ENCODE data around the gene PEX26. TPM values are rescaled to one million over a fixed set of nuclear protein-coding genes. Genes with fewer than 3 reads are reported as not detected.

Gene PEX26
- total RNA-seq, 1 donor from 2014 or later = 43.5 TPM

DNA sequence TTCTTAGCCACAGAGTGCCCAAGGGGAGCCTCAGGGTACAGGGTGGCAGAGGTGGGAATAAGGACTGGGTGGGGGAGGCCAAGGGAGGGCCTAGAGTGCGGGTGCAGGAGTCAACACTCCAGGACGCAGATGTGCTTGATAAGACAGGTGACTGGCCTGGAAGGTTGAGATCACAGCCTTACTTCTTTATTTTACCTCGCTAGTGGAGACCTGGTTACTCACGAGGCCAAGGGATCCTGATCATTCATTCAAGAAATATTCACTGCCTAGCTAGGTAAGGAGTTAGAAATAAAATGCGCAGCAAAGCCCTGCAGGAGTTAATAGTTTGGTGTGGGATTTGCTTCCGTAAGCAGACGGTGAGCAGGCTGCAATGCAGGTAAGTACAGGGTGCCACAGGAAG, 13.2 kb upstream of the PEX26 start:
- no peaks in the 10 kb centered on the region for H3K36me3 Mint-ChIP-seq (ENCODE audit: unreplicated experiment)
- no peaks in the 10 kb centered on the region for H3K27me3 Mint-ChIP-seq (ENCODE audit: unreplicated experiment)
- no peaks in the 10 kb centered on the region for H3K9me3 Mint-ChIP-seq (ENCODE audit: unreplicated experiment)
- H3K4me1 Mint-ChIP-seq (ENCODE audit: unreplicated experiment) = peaks cover 59% of the 10 kb centered on the region
- TF ChIP-seq, protein P1, sequence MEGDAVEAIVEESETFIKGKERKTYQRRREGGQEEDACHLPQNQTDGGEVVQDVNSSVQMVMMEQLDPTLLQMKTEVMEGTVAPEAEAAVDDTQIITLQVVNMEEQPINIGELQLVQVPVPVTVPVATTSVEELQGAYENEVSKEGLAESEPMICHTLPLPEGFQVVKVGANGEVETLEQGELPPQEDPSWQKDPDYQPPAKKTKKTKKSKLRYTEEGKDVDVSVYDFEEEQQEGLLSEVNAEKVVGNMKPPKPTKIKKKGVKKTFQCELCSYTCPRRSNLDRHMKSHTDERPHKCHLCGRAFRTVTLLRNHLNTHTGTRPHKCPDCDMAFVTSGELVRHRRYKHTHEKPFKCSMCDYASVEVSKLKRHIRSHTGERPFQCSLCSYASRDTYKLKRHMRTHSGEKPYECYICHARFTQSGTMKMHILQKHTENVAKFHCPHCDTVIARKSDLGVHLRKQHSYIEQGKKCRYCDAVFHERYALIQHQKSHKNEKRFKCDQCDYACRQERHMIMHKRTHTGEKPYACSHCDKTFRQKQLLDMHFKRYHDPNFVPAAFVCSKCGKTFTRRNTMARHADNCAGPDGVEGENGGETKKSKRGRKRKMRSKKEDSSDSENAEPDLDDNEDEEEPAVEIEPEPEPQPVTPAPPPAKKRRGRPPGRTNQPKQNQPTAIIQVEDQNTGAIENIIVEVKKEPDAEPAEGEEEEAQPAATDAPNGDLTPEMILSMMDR (IDR thresholded peaks at IDR 0.05) = no peak
- H3K27ac Mint-ChIP-seq (ENCODE audit: unreplicated experiment) = peak overlapping the region; percentile 13
- H3K4me3 Mint-ChIP-seq (ENCODE audit: unreplicated experiment) = no peak overlapping the region
- no peak for DNase-seq (ENCODE audit: extremely low spot score, unreplicated experiment)

- Mint-ChIP-seq H3K4me3 (ENCODE audit: unreplicated experiment) (no peak overlapping the region), H3K27ac (ENCODE audit: unreplicated experiment) (no peak overlapping the region), H3K27me3 (ENCODE audit: unreplicated experiment) (no peaks in the 10 kb centered on the region), H3K4me1 (ENCODE audit: unreplicated experiment) (peaks cover 59% of the 10 kb centered on the region), H3K9me3 (ENCODE audit: unreplicated experiment) (no peaks in the 10 kb centered on the region), H3K36me3 (ENCODE audit: unreplicated experiment) (no peaks in the 10 kb centered on the region)
- TF ChIP-seq, protein P1 (IDR thresholded peaks at IDR 0.05) = no peak
- DNase-seq (ENCODE audit: extremely low spot score, unreplicated experiment) = no peak
Measured at GRCh38 chr22:18065256-18065655, 12.5 kb upstream of the PEX26 start.

DNA sequence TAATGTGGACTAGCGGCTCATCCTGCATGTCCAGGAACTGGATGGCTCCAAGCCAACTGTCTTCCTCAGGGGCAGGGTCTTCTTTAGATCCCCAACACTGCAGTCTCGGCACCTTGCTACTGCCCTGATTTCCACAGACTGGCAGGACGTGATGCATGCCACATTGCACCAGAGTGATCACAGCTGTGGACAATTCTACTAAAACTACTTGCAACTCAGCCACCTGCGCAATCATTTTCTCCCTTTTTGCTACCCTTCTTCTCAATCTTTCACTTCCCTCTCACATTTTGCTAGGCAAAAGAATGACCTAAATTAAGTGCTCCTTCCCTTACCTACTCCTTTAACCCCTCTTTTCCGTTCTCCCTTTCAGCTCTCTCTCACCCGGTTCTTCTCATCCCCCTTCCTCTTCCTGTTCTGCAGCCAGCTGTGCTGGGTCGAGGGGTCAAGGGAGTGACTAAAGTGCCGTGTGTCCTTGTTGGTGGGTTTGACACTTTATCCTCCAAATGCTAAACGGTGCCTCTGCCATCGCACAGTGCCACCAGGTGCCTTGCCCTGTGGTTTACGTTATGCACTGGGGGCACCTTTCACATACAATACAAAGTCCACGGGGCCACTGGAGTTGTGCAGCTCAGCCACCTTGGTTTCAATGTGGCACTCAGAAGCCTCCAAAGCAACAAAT, 11.5 kb upstream of the PEX26 start:
- Mint-ChIP-seq H3K27ac (ENCODE audit: unreplicated experiment) (no peak overlapping the region), H3K27me3 (ENCODE audit: unreplicated experiment) (no peaks in the 10 kb centered on the region), H3K4me3 (ENCODE audit: unreplicated experiment) (peak overlapping the region; percentile 27), H3K36me3 (ENCODE audit: unreplicated experiment) (no peaks in the 10 kb centered on the region), H3K9me3 (ENCODE audit: unreplicated experiment) (no peaks in the 10 kb centered on the region), H3K4me1 (ENCODE audit: unreplicated experiment) (peaks cover 51% of the 10 kb centered on the region)
- TF ChIP-seq, protein P1 (IDR thresholded peaks at IDR 0.05) = no peak
- DNase-seq (ENCODE audit: extremely low spot score, unreplicated experiment) = no peak

DNA sequence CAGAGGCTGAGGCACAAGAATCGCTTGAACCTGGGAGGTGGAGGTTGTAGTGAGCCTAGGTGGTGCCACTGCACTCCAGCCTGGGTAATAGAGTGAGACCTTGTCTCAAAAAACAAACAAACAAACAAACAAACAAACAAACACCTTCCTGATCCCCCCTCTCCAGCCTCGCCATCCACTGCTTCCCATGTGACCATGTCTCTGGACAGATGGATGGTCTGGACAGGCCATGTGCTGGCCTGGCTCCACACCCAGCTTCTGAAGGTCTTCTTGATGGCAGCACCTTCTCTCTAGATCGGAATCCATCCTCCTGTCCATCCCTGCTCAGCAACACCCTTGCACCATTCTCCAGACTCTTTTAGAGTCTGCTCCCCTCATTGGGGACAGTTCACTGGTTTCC, 10.7 kb upstream of the PEX26 start:
- TF ChIP-seq, protein P1 (IDR thresholded peaks at IDR 0.05) = no peak
- Mint-ChIP-seq H3K27me3 (ENCODE audit: unreplicated experiment) (no peaks in the 10 kb centered on the region), H3K9me3 (ENCODE audit: unreplicated experiment) (no peaks in the 10 kb centered on the region), H3K4me1 (ENCODE audit: unreplicated experiment) (peaks cover 44% of the 10 kb centered on the region), H3K27ac (ENCODE audit: unreplicated experiment) (no peak overlapping the region), H3K4me3 (ENCODE audit: unreplicated experiment) (no peak overlapping the region), H3K36me3 (ENCODE audit: unreplicated experiment) (no peaks in the 10 kb centered on the region)
- DNase-seq (ENCODE audit: extremely low spot score, unreplicated experiment) = no peak

DNA sequence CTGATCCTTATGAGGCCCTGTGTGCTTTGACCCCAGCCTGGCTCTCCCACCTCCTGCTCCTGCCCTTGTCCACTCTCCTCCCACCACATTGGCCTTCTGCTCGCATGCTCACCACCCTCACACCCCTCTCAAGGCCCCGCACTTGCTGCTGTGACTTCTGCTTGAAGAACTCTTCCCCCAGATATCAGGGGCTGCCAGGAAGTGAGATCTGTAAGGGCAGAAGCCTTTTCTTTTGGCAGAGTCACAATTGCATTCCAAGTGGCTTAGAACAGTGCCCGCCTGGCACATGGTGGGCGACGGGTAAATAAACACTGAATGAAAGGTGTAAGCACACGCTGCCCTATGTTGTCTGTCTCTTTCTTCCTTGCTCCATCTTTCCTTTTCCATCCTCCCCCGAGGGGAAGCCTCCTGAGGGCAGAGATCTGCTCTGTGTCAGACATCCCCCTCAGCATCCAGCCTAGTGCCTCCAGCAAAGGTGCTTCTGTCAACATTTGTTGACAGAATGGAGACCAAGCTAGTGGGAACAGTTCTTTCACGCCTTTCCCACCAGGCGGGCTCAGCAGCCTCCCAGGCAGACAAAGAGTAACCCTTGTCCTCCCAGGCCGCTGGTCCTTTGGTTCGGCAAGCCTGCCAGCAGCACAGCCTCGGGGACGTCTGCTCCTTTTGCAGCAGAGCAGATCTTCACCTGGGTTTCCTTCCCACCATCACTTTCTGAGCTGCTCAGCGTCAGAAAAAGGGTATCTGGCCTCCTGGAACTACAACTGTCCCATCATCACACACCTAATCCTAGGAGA, 10.0 kb upstream of the PEX26 start:
- TF ChIP-seq, protein P1 (IDR thresholded peaks at IDR 0.05) = no peak
- Mint-ChIP-seq H3K9me3 (ENCODE audit: unreplicated experiment) (no peaks in the 10 kb centered on the region), H3K4me3 (ENCODE audit: unreplicated experiment) (no peak overlapping the region), H3K4me1 (ENCODE audit: unreplicated experiment) (peaks cover 38% of the 10 kb centered on the region), H3K36me3 (ENCODE audit: unreplicated experiment) (no peaks in the 10 kb centered on the region), H3K27me3 (ENCODE audit: unreplicated experiment) (no peaks in the 10 kb centered on the region), H3K27ac (ENCODE audit: unreplicated experiment) (peak overlapping the region; percentile 73)
- DNase-seq (ENCODE audit: extremely low spot score, unreplicated experiment) = no peak

Data from osteocyte (in vitro differentiated cells).